Measurements from ENCODE around the gene RBM20. TPM values are rescaled to one million over a fixed set of nuclear protein-coding genes. Genes with fewer than 3 reads are reported as not detected.

The RBM20 gene
- total and polyA plus RNA-seq, 10 of the 15 experiments (the other 5 are each of a cell fraction or from before 2014, with no cell fraction given): 0.04 to 0.26 (median 0.15) TPM

DNA sequence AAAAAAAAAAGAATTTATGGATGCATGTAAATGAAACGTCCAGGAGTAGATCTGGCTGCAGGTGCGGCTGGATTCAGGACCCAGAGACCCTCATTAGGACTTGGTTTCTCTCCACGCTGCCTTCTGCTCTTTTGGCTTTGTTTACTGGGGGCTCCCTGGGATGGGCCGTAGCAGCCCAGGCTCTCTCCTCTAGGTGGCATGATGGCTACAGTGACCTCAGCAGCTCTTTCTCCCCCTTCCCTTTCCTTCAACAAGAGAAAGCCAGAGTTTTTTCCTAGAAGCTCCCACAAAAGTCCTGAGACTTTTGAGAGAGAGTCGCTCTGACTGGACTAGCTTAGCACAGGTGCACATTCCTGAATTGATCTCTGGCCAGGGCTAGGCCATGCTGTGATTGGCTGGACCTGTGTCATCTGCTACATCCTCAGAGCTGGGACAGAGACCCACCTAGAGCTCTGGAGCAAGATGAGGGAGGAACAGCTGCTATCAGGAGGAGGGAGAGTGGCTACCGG, 159.7 kb downstream of the RBM20 start (continued):
- 0 out of 2 replicates have a peak, but pooled peaks have one; percentile 44 for TF ChIP-seq ZNF592 (IDR thresholded peaks at IDR 0.05)
- no peak for TF ChIP-seq BRCA1 (IDR thresholded peaks at IDR 0.05; ENCODE audit: low read depth, low read length)
- peak in 1 of 2 experiments; percentile 14; a peak in 1 of 4 replicates for TF ChIP-seq BHLHE40 (IDR thresholded peaks at IDR 0.05; ENCODE audit: borderline replicate concordance in 1 of 2, low read depth in 2 of 2, low read length in 1 of 2)
- TF ChIP-seq YY1 (IDR thresholded peaks at IDR 0.05; ENCODE audit: low read depth, low read length): peak; percentile 64
- peak; percentile 9; the same call in 1 of the 2 replicates for TF ChIP-seq ATF7 (IDR thresholded peaks at IDR 0.05; ENCODE audit: low read depth)
- TF ChIP-seq TCF3 (IDR thresholded peaks at IDR 0.05; ENCODE audit: borderline replicate concordance, insufficient read depth, low read depth, low read length): 0 out of 2 replicates have a peak, but pooled peaks have one; percentile 8
- no peak for TF ChIP-seq WRNIP1 (IDR thresholded peaks at IDR 0.05; ENCODE audit: borderline replicate concordance, low read depth, low read length)
- 0 out of 2 replicates have a peak, but pooled peaks have one; percentile 35 for TF ChIP-seq NFYB (IDR thresholded peaks at IDR 0.05; ENCODE audit: insufficient read depth, low read depth, low read length)
- TF ChIP-seq ZZZ3 (IDR thresholded peaks at IDR 0.05; ENCODE audit: control insufficient read depth, insufficient read length, low read depth): no peak
- no peak for TF ChIP-seq E4F1 (IDR thresholded peaks at IDR 0.05; ENCODE audit: borderline replicate concordance, partially characterized antibody)
- TF ChIP-seq, protein P1, sequence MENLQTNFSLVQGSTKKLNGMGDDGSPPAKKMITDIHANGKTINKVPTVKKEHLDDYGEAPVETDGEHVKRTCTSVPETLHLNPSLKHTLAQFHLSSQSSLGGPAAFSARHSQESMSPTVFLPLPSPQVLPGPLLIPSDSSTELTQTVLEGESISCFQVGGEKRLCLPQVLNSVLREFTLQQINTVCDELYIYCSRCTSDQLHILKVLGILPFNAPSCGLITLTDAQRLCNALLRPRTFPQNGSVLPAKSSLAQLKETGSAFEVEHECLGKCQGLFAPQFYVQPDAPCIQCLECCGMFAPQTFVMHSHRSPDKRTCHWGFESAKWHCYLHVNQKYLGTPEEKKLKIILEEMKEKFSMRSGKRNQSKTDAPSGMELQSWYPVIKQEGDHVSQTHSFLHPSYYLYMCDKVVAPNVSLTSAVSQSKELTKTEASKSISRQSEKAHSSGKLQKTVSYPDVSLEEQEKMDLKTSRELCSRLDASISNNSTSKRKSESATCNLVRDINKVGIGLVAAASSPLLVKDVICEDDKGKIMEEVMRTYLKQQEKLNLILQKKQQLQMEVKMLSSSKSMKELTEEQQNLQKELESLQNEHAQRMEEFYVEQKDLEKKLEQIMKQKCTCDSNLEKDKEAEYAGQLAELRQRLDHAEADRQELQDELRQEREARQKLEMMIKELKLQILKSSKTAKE (IDR thresholded peaks at IDR 0.05; ENCODE audit: low read depth, poor library complexity, severe bottlenecking): peak; percentile 24
- TF ChIP-seq SUZ12 (IDR thresholded peaks at IDR 0.05; ENCODE audit: unreplicated experiment): no peak
- peak; percentile 41 to 58; a peak in 3 of 4 replicates for TF ChIP-seq IKZF2 (IDR thresholded peaks at IDR 0.05)
- TF ChIP-seq CREB1 (IDR thresholded peaks at IDR 0.05; ENCODE audit: low read depth): 0 out of 2 replicates have a peak, but pooled peaks have one; percentile 28

Measured in GM12878 (cell line).